Right lobe of liver (tissue), 4 donors: ENCODE data around the gene TCEA3.

ENCODE experiments used
- CTCF ChIP-seq, 4 donors: fragments of 200-600 bp in 3 of 4; fragments of 450-650 bp in 1 of 4; IDR thresholded peaks; one replicate each; pipeline versions ENCODE4 v1.5.1 to v1.8.0; 2016 to 2022; ENCODE audit warnings: antibody characterized with exemption in 4 of 4, mild to moderate bottlenecking in 2 of 4
- POLR2A ChIP-seq: fragments of 450-650 bp; IDR thresholded peaks from one replicate; pipeline ENCODE4 v1.6.1; 2017; ENCODE audit warnings: antibody characterized with exemption, mild to moderate bottlenecking
- donor health status: DM: no; HTN: no; CAD: no.
- donor health status: DM: no; HTN: no; CAD: no.
- donor health status: DM: no; HTN: yes; CAD: no.

GRCh38 chr1:23370709-23371584, 53.6 kb downstream of the TCEA3 start:
- TF ChIP-seq CTCF (IDR thresholded peaks at IDR 0.05) (no peak), POLR2A (no peak)
